ENCODE measurements around the gene AKAP1.
"Not testable (repeated sequence)": the region's sequence is repeated elsewhere in the genome, so short reads cannot be mapped to it uniquely, and the experiment has no call there.

Gene AKAP1

DNA sequence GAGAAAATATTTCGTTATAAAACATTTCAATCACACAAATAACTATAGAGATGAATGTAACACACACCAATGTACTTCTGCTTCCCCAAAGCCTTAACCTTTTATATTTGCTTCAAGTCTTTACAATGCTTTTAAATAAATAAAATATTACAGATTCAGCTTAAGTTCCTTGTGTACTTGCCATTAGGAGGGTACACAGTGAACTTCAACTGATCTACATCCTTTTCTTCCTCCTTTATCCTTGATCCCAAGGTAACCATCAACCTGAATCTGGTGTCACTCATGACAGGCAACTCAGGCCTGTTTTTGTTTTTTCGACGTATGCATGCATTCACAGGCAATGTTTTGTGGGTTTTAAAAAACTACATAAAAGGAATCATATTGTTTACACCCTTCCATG is 9.3 kb upstream of the AKAP1 start:
- in situ Hi-C loops (cut with MboI; ENCODE audit: low sequenced_read_pairs): no loop called here

DNA sequence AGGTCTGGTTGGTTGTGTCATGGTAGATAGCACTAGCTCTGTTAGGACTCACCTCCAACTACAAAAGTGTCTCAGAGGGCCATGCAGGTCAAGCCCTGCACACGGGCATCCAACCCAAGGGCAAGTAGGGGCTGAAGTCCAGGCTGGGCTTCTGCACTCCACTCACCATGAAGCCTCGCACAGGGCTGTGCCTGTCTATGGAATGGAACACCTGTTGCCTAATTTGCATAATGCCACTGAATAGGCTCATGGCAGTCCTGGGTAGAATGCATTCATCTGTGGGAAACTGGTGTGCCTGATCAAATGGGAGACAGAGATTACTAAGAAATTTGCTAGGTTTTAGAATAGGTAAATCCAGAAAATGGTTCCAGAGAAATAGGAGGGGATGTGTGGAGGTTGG is 8.0 kb upstream of the AKAP1 start:
- in situ Hi-C loops (cut with MboI; ENCODE audit: low sequenced_read_pairs): no loop called here

DNA sequence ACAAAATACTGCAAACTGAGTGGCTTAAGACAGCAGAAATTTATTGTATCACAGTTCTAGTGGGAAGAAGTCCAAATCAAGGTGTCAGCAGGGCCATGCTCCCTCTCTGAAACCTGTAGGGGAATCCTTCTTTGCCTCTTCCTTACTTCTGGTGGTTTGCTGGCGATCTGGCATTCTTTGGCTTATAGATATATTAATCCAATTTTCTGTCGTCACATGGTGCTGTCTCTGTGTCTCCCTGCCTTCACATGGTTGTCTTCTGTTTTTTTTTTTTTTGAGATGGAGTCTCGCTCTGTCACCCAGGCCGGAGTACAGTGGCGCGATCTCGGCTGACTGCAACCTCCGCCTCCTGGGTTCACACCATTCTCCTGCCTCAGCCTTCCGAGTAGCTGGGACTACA is 6.8 kb upstream of the AKAP1 start:
- in situ Hi-C loops (cut with MboI; ENCODE audit: low sequenced_read_pairs): no loop called here

DNA sequence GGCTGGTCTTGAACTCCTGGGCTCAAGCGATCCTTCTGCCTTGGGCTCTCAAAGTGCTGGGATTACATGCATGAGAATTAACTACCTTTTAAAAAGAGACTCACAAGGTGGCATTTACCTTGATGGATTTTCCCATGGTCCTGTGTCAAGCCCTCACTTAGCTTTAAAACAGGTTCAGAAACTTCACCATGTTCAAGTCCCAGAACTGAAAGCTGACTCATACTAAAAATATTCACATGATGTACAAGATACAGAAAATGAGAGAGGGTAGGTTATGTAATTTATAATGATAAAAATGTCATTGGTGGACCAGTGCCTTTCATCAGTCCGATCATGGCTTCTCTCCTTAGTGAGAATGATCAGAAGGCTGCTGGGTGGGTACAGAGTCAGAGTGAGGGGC is 4.3 kb upstream of the AKAP1 start:
- in situ Hi-C loops (cut with MboI; ENCODE audit: low sequenced_read_pairs): no loop called here

DNA sequence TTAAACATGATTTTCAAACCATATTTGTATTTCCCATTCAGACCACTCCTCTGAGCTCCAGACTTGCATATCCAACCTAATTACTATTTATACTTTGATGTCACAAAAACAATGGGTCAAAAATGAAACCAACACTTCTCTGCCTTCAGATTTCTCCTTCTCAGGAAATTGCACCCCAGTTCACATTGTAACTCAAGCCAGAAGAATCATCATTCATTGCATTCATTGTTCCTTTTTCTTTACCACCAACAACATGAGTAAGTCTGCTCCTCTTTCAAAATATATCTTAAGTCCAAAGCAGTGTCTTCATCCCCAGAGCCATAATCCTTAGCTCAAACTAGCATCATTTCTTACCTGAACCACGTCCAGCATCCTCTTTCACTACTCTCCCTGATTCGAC is 2.6 kb upstream of the AKAP1 start:
- in situ Hi-C loops (cut with MboI; ENCODE audit: low sequenced_read_pairs): no loop called here

DNA sequence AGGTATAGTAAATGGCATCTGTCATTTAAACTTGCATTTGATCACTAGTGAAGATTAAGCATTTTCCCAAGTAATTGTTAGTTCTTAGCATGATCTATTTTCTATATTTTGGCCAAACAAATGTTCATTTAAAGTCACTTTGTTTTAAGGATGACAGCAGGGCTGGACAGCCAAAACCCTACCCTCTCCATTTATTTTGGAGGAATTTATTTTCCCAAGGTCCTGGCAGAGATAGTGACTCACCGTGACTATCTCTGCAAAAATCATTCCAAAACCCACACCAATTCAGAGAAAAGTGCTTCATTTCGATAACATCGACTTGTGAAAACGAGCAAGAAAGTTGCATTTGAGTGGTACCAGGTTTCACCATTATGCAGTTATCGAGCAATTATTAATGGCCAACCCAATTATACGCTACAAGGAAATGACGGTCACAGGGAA is 665 bp upstream of the AKAP1 start:
- in situ Hi-C loops (cut with MboI; ENCODE audit: low sequenced_read_pairs): no loop called here

DNA sequence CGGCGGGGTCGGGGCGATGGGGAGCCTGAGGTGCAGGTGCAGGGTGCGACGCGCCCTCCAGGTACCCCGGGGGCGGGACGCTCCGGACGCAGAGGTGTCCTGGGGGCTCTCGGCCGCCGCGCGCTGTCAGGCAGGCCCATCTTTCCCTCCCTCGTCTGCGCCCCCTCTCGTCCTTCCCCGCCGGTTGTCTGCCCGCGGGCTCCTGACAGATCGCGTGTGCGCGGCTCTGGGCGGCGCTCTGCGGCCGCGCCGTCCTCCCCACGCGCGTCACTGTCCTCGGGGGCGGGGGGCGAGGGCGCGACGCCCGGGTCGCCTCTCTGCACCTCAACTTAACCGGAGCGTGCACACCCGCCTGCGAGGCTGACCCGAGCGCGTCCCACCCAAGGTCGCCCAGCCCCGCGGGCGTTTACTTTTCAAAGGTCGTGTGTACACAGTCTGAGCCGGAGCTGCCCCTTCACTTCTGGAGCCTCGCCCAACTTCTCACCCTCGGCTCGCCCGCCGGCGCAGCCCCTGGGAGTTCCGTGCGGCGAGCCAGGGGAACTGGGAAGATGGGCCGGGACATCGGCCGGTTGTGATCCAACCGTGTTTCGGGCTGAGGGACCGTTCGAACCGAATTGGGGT is 512 bp downstream of the AKAP1 start:
- in situ Hi-C loops (cut with MboI; ENCODE audit: low sequenced_read_pairs): no loop called here

DNA sequence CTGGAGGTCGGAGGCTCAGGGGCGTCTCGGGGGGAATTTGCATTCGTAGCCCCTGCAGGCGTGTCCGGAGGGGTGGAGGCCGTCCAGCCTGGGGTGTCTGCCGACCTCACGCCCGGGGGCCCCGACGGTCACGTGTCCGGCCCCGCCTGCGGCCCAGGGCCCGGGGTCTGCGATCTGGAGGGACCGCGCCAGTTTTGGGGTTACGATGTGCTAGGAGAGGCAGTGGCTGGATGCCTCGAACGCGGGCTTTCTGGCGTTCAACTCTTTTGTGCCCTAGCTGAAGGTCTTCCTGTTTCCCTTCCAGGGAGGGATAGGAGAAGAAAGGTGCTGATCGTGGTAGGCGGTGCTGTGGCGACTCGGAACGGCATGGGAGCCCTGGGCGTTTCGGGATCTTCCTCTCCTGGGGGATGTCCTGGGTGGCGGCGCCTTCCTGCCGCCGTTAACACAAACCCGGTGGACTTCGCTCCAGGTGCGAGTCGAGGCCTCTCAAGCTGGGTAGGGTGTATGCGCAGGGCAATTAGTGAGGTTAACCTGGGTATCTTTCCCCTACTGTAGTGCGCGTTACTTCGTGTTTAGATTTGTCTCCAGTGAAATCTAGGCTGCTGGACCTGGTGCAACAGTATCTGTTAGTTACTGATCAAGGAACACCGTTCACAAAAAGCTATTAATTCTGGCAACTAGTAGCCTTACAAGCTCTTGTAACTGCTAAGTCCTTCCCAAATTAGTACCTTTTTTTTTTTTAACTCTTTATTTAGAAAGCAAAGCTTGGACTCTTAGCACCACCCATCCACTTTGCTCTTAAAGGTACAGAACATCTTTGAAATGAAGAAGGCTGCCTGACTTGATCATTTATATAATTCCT is 1.3 kb downstream of the AKAP1 start:
- in situ Hi-C loops (cut with MboI; ENCODE audit: low sequenced_read_pairs): no loop called here

DNA sequence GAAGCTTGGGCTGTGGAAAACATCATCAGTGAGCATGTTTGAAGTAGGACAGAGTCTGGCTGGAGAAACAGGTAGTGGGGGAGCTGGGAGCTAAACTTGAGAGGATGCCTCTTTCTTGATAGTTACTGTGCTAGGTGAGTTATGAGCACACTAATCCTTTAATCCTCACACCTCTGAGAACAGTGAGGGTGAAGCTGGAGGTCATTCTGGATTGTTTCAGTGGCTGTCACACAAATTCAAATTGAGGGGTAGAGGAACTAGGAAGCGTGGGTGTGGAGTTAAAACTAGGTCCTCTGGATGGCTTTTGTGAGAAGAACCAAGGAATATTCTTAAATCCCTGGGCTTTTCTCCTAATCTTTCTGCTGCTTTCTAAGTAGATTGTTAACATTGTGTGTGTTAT is 3.3 kb downstream of the AKAP1 start:
- in situ Hi-C loops (cut with MboI; ENCODE audit: low sequenced_read_pairs): no loop called here

DNA sequence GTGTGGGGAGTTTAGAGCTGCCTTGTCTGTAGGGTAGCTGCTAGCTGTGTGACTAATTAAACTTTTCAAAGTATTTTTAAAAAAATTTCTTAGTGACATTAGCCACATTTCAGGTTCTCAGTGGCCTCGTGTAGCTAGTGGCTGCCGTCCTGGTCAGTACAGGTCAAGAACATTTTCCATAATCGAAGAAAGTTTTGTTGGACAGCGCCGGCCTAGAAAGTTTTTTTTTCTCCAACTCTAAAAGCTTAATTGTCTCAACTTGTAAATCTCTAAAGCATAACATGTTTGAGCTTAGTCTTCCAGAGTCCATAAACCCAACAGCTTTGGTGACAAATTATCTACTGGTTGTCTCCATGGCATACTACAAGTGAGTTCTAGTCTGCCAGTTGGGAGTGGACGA is 4.3 kb downstream of the AKAP1 start:
- in situ Hi-C loops (cut with MboI; ENCODE audit: low sequenced_read_pairs): no loop called here

DNA sequence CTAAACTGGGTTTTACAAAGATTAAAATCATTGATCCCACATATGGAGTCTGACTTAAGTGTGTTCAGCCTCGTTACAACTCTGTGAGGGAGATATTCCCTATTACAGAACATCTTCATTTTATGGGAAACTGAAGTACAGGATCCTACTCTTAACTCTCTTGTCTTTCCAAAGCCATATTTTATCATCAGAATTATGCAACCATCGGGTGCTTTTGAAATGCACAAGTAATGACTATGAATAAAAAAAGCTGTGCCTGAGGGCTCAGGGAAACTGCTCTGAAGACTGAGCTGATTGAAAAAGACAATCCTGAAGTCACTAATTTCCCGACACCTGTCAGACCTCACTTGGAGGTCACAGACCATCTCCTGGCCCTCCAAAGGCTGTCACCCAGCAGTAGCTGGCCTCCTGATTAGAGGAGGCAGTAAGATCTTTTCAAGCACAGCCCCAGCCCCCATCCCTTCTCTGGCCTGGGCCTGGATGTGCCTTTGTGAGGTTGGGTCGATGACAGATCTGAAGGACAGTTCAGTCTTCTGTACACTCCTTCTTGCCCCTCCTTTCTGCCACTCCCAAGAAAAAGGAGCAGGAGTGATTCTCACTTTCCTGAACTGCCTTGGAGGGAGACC is 5.6 kb downstream of the AKAP1 start:
- in situ Hi-C loops (cut with MboI; ENCODE audit: low sequenced_read_pairs): no loop called here

DNA sequence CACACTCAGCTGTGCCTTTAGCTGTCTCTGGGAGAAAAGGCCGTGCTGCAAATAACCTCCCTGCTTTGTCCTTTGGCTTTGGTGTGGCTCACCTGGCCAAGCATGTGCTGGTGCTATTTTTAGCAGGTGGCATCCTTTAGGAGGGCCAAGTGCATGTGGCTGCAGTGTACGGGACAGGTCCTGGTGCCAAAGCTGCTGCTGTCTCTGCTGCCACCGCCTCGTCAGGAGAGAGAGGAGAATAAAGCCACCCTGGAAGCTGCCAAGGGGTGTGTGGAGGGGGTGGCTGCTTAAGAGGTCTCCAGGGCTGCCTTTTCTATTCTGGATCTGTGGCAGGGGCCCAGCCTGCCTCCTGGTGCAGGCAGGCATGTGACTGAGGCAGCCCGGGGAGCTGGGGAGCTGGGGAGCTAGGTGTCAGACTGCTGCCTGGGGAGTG is 6.2 kb downstream of the AKAP1 start:
- in situ Hi-C loops (cut with MboI; ENCODE audit: low sequenced_read_pairs): no loop called here

DNA sequence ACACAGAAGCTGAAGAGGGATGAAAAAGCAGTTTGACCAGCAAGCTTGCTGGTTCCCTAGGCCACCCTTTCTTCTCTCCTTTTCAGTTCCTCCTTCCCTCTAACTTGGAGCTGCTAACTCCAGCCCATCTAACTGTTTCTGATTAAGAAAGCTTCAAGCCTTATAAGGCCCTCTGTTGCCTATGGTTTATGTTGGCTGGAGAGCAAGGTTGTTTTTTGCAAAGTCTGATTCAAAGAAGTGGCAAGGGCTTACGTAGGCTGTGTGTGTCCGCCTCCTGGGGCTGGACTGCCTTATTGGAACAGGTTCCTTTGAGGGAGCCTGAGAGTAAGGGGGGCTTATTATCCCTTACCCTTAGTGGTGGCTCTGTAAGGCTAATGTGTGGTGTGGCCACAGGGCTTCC is 7.1 kb downstream of the AKAP1 start:
- in situ Hi-C loops (cut with MboI; ENCODE audit: low sequenced_read_pairs): no loop called here

DNA sequence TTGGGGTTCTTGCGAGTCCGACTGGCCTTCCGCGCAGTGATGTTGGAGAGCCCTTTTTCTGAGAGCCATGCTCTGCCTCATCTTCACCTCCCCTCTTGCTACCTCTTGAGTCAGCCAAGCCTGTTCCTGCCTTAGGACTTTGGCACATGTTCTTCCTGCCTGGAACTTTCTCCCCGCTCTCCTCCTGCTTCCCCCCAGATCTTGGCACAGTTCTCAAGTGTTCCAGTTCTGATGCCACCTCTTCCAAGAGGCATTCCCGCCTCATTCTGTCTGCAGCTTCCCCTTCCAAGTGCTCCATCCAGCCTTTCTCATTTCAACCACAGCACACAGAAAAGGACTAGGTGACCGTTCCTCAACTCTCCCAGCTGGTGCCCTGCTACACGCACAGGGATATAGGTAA is 7.7 kb downstream of the AKAP1 start:
- in situ Hi-C loops (cut with MboI; ENCODE audit: low sequenced_read_pairs): no loop called here

DNA sequence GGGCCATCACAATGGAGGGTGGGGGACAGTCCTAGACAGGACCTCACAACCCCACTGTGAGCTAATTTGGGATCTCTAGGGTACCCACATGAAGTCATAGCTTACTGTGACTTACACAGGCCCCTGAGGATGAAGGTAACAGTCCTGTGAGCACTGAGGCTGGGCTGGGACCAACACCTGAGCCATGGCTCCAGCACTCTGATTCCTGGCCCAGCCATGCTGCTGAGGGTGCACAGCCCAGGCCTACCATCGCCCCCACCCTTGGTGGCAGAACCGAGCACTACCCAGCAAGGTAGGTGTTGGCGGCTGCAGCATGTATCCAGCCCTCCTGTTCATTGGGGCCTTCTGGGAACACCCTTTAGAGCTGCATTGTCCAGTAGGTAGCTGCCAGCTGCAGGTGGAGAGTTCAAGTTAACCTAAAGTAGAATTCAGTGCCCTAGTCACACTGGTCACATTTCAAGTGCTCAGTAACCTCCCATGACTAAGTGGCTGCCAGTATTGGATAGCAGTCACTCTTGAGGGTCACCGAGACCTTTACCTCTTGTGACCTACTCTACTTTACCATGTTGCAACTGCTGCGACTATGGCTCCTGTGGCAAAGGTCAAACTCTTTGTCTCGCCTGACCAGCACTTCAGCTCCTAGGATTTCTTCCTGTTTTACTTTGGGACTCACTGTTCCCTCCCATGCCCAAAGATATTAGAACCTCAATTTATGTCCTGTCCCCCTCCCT is 11.6 kb downstream of the AKAP1 start:
- in situ Hi-C loops (cut with MboI; ENCODE audit: low sequenced_read_pairs): no loop called here

DNA sequence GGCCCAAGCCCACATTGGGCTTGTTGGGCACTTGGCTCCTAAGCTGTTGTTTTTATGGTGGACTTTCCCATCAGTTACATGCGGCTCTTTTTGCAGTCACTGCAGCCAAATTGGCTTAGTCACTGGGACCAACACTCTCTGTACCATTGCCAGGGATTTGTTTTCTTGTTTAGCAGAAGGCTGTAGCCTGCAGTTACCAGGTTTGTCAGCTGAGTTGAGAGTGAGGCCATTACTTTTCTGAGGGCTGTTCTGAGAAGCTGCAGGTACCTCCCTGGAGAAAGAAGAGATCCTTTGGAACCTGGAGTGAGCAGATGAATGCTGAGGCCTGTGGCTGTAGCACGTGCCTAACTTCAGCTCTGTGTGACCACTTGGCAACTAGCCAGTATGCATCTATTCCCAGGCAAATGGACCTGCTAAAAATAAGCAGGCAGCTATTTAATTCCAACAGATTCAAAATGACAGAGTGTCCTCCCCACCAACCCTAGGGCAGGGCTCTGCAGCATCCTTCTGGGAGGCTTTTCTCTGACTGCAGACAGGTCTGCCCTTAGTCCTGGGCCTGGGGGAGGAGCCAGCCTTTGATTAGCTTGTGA is 12.9 kb downstream of the AKAP1 start:
- in situ Hi-C loops (cut with MboI; ENCODE audit: low sequenced_read_pairs): no loop called here

DNA sequence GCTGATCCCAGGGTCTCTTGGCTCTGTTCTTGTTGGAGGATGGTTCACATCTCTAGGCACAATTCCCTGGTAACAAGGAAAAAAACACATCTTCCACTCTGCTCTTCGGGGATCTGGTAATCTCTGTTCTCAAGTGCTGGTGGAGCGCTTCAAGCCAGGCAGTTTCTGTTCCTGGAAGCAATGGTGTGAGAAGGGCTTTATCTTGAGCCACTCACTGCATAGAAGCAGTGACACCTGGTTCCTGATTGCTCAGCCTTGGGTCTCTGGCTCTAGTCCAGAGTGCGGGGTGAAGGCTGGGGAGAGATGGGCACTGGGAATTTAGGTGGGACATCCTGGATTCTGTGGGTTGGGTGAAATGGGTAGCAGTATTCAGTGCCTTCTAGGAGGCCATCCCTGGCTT is 14.1 kb downstream of the AKAP1 start:
- in situ Hi-C loops (cut with MboI; ENCODE audit: low sequenced_read_pairs): no loop called here

DNA sequence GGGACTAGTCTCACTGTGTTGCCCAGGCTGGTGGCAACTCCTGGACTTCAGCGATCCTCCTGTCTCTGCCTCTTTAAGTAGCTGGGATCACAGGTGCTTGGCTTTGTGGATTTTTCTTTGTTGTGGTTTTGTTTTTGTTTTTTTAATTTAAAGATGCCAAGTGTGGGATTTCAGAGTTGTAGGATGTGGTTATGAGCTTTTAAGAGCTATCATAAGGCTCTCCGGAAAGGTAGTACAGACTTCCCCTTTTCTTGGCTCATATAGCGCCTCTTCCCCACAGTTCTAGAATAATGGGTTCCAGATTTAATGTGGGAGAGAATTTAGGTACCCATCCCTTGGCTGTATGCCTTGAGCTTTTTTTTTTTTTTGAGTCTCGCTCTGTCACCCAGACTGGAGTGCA is 17.1 kb downstream of the AKAP1 start:
- in situ Hi-C loops (cut with MboI; ENCODE audit: low sequenced_read_pairs): no loop called here

DNA sequence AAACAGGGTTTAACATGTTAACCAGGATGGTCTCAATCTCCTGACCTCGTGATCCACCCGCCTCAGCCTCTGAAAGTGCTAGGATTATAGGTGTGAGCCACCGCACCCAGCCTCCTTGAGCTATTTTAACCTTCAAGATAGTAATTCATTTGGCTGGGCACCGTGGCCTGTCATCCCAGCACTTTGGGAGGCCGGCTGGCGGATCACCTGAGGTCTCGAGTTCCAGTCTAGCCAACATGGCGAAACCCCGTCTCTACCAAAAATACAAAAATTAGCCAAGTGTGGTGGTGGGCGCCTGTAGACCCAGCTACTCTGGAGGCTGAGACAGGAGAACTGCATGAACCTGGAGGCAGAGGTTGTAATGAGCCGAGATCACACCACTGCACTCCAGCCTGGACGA is 17.6 kb downstream of the AKAP1 start:
- in situ Hi-C loops (cut with MboI; ENCODE audit: low sequenced_read_pairs): not testable (repeated sequence)

DNA sequence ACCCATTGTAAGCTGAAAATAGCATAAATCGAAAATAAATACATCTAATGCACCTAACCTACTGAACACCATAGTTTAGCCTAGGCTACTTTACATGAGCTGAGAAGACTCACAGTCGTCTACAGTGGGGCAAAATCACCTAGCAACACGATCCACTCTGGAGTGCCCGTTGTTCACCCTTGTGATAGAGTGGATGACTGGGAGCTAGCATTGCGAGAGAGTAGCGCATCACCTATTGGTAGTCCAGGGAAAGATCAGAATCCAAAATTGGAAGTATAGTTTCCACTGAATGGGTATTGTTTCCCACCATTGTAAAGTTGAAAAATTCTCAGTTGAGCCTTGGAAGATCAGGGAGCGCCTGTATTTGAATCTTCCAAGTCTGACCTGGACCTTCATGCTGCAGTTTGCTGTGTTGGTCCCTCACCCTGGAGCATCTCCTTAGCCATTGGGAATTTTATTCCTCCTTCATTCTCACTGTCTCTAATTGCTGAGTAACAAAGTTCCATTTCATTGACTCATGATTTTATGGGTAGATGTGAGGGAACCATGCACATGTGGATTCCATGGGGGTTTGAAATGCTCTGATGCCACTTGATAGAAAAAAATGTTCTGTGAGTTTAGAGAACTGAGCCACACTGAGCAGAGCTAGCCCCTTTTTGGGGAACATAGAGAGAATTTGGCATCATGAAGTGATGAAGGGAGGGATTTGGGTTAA is 19.6 kb downstream of the AKAP1 start:
- in situ Hi-C loops (cut with MboI; ENCODE audit: low sequenced_read_pairs): no loop called here

Data from HL-60/S4 (cell line).